ENCODE data around the gene DCC. TPM values are rescaled to one million over a fixed set of nuclear protein-coding genes. Genes with fewer than 3 reads are reported as not detected.

DCC gene
- total and polyA plus RNA-seq, 4 donors, result 0.16 to 5.3 (median 2.5) TPM

- Histone ChIP-seq H3K9me3 (ENCODE audit: control insufficient read depth in 4 of 4, insufficient read depth in 3 of 4, low read length in 3 of 4) (no peaks in the 10 kb centered on the region), H3K36me3 (ENCODE audit: control insufficient read depth in 4 of 4, insufficient read depth in 4 of 4, low read length in 4 of 4) (no peaks in the 10 kb centered on the region), H3K27ac (ENCODE audit: low read depth in 1 of 2, low read length in 1 of 2) (no peak overlapping the region), H3K4me1 (ENCODE audit: control insufficient read depth in 5 of 5, insufficient read depth in 5 of 5, low read length in 5 of 5) (no peaks in the 10 kb centered on the region), H3K4me3 (no peak overlapping the region), H3K27me3 (ENCODE audit: control insufficient read depth in 3 of 3, insufficient read depth in 3 of 3, low read length in 2 of 3) (no peaks in the 10 kb centered on the region), H3K9ac (ENCODE audit: insufficient read depth in 1 of 2, low read length in 2 of 2) (no peak overlapping the region)
- no peak for TF ChIP-seq CTCF (IDR thresholded peaks at IDR 0.05; ENCODE audit: control extremely low read depth, extremely low read depth)
- DNase-seq, result no peak
- WGBS, 2 donors, result 62 to 79% methylated on average over 2 of the region's 2 CpGs
- no peak for ATAC-seq (ENCODE audit: insufficient read depth, low FRiP score)
Measured at GRCh38 chr18:52971097-52971496, 631.1 kb downstream of the DCC start.

GRCh38 chr18:52979892-52980291 is 639.9 kb downstream of the DCC start:
- Histone ChIP-seq H3K27me3 (ENCODE audit: control insufficient read depth in 3 of 3, insufficient read depth in 3 of 3, low read length in 2 of 3) (no peaks in the 10 kb centered on the region), H3K9me3 (ENCODE audit: control insufficient read depth in 4 of 4, insufficient read depth in 3 of 4, low read length in 3 of 4) (no peaks in the 10 kb centered on the region), H3K9ac (ENCODE audit: insufficient read depth in 1 of 2, low read length in 2 of 2) (no peak overlapping the region), H3K4me1 (ENCODE audit: control insufficient read depth in 5 of 5, insufficient read depth in 5 of 5, low read length in 5 of 5) (no peaks in the 10 kb centered on the region), H3K36me3 (ENCODE audit: control insufficient read depth in 4 of 4, insufficient read depth in 4 of 4, low read length in 4 of 4) (no peaks in the 10 kb centered on the region), H3K4me3 (no peak overlapping the region), H3K27ac (ENCODE audit: low read depth in 1 of 2, low read length in 1 of 2) (no peak overlapping the region)
- WGBS, 2 donors, result 55 to 71% methylated on average over 6 of the region's 6 CpGs
- ATAC-seq (ENCODE audit: insufficient read depth, low FRiP score) (no peak), DNase-seq (no peak)
- TF ChIP-seq CTCF (IDR thresholded peaks at IDR 0.05; ENCODE audit: control extremely low read depth, extremely low read depth), result no peak

GRCh38 chr18:52991246-52991645 is 651.2 kb downstream of the DCC start:
- Histone ChIP-seq H3K9me3 (ENCODE audit: control insufficient read depth in 4 of 4, insufficient read depth in 3 of 4, low read length in 3 of 4) (no peaks in the 10 kb centered on the region), H3K4me1 (ENCODE audit: control insufficient read depth in 5 of 5, insufficient read depth in 5 of 5, low read length in 5 of 5) (no peaks in the 10 kb centered on the region), H3K36me3 (ENCODE audit: control insufficient read depth in 4 of 4, insufficient read depth in 4 of 4, low read length in 4 of 4) (no peaks in the 10 kb centered on the region), H3K4me3 (no peak overlapping the region), H3K9ac (ENCODE audit: insufficient read depth in 1 of 2, low read length in 2 of 2) (no peak overlapping the region), H3K27me3 (ENCODE audit: control insufficient read depth in 3 of 3, insufficient read depth in 3 of 3, low read length in 2 of 3) (no peaks in the 10 kb centered on the region), H3K27ac (ENCODE audit: low read depth in 1 of 2, low read length in 1 of 2) (no peak overlapping the region)
- DNase-seq, result no peak
- 53 to 80% methylated on average over 1 of the region's 1 CpG for WGBS, 2 donors
- ATAC-seq (ENCODE audit: insufficient read depth, low FRiP score), result no peak
- TF ChIP-seq CTCF (IDR thresholded peaks at IDR 0.05; ENCODE audit: control extremely low read depth, extremely low read depth), result no peak

GRCh38 chr18:52992041-52992440 is 652.0 kb downstream of the DCC start:
- Histone ChIP-seq H3K9me3 (ENCODE audit: control insufficient read depth in 4 of 4, insufficient read depth in 3 of 4, low read length in 3 of 4) (no peaks in the 10 kb centered on the region), H3K27ac (ENCODE audit: low read depth in 1 of 2, low read length in 1 of 2) (no peak overlapping the region), H3K36me3 (ENCODE audit: control insufficient read depth in 4 of 4, insufficient read depth in 4 of 4, low read length in 4 of 4) (no peaks in the 10 kb centered on the region), H3K9ac (ENCODE audit: insufficient read depth in 1 of 2, low read length in 2 of 2) (no peak overlapping the region), H3K4me1 (ENCODE audit: control insufficient read depth in 5 of 5, insufficient read depth in 5 of 5, low read length in 5 of 5) (no peaks in the 10 kb centered on the region), H3K27me3 (ENCODE audit: control insufficient read depth in 3 of 3, insufficient read depth in 3 of 3, low read length in 2 of 3) (no peaks in the 10 kb centered on the region), H3K4me3 (no peak overlapping the region)
- WGBS, 2 donors, result 65 to 66% methylated on average over 6 of the region's 6 CpGs
- TF ChIP-seq CTCF (IDR thresholded peaks at IDR 0.05; ENCODE audit: control extremely low read depth, extremely low read depth), result no peak
- ATAC-seq (ENCODE audit: insufficient read depth, low FRiP score), result no peak
- DNase-seq, result peak in 2 of 3 donors; percentile 17 to 18

Data from lung (tissue), 12 donors.